Measurements from ENCODE around the gene POU4F1. TPM values are rescaled to one million over a fixed set of nuclear protein-coding genes. Genes with fewer than 3 reads are reported as not detected.

Gene POU4F1
- total and polyA plus RNA-seq, 12 donors, result 0.03 TPM; not detected in 11

DNA sequence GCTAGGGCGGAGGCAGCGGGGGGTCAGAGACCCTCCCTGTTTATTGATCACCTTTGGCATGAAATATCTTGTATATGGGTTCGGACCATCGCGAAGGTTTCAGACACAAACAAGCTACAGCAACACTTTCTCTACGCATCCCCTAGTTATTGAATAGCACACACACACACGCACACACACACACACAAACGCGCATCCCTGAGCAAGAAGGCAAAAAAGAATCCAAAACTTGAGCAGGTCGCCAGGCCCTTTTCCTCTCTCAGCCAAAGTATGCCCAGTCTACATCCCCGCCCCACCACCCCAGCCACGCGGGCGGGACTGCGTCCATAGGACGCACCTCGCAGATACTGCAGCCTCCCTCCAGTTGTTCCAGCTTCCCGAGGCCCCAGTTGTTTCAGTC lies 16.0 kb downstream of the POU4F1 start:
- 10 to 16% (median 12%) methylated on average over 18 of the region's 18 CpGs for WGBS, 4 donors
- Histone ChIP-seq H3K36me3 (replicated peaks in 1 of 2) (no peaks in the 10 kb centered on the region), H3K27me3 (peaks cover 77% of the 10 kb centered on the region), H3K9me3 (replicated peaks in 1 of 3) (no peaks in the 10 kb centered on the region), H3K4me3 (no peak overlapping the region), H3K27ac (no peak overlapping the region), H3K4me1 (replicated peaks in 1 of 2) (no peaks in the 10 kb centered on the region)
- no peak for DNase-seq
- no peak for TF ChIP-seq POLR2A (IDR thresholded peaks at IDR 0.05)
- TF ChIP-seq, protein P1, sequence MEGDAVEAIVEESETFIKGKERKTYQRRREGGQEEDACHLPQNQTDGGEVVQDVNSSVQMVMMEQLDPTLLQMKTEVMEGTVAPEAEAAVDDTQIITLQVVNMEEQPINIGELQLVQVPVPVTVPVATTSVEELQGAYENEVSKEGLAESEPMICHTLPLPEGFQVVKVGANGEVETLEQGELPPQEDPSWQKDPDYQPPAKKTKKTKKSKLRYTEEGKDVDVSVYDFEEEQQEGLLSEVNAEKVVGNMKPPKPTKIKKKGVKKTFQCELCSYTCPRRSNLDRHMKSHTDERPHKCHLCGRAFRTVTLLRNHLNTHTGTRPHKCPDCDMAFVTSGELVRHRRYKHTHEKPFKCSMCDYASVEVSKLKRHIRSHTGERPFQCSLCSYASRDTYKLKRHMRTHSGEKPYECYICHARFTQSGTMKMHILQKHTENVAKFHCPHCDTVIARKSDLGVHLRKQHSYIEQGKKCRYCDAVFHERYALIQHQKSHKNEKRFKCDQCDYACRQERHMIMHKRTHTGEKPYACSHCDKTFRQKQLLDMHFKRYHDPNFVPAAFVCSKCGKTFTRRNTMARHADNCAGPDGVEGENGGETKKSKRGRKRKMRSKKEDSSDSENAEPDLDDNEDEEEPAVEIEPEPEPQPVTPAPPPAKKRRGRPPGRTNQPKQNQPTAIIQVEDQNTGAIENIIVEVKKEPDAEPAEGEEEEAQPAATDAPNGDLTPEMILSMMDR (IDR thresholded peaks at IDR 0.05), result no peak
- intact Hi-C loops (cut with DNase I), result no loop called here

GRCh38 chr13:78586706-78587105 lies 16.6 kb downstream of the POU4F1 start:
- 5 to 9% (median 6%) methylated on average over 19 to 21 of the region's 21 CpGs for WGBS, 4 donors

GRCh38 chr13:78576261-78576660 lies 27.1 kb downstream of the POU4F1 start:
- WGBS, 4 donors, result 79 to 85% (median 82%) methylated on average over 4 of the region's 4 CpGs
- intact Hi-C loops (cut with DNase I), result no loop called here
- H3K27ac ChIP-seq, result no peak overlapping the region
- H3K4me1 ChIP-seq (replicated peaks in 1 of 2), result no peaks in the 10 kb centered on the region
- H3K4me3 ChIP-seq, result no peak overlapping the region
- peaks cover 6% of the 10 kb centered on the region for H3K27me3 ChIP-seq
- H3K9me3 ChIP-seq (replicated peaks in 1 of 3), result no peaks in the 10 kb centered on the region
- no peaks in the 10 kb centered on the region for H3K36me3 ChIP-seq (replicated peaks in 1 of 2)
- no peak for TF ChIP-seq POLR2A (IDR thresholded peaks at IDR 0.05)
- TF ChIP-seq, protein P1 (IDR thresholded peaks at IDR 0.05), result no peak
- DNase-seq, result no peak

More at GRCh38 chr13:78586706-78587105, 16.6 kb downstream of the POU4F1 start:
- H3K4me3 ChIP-seq, result no peak overlapping the region
- intact Hi-C loops (cut with DNase I), result no loop called here
- peaks cover 70% of the 10 kb centered on the region for H3K27me3 ChIP-seq
- no peaks in the 10 kb centered on the region for H3K4me1 ChIP-seq (replicated peaks in 1 of 2)
- no peaks in the 10 kb centered on the region for H3K9me3 ChIP-seq (replicated peaks in 1 of 3)
- no peak for DNase-seq
- no peak overlapping the region for H3K27ac ChIP-seq
- TF ChIP-seq, protein P1 (IDR thresholded peaks at IDR 0.05), result no peak
- H3K36me3 ChIP-seq (replicated peaks in 1 of 2), result no peaks in the 10 kb centered on the region

DNA sequence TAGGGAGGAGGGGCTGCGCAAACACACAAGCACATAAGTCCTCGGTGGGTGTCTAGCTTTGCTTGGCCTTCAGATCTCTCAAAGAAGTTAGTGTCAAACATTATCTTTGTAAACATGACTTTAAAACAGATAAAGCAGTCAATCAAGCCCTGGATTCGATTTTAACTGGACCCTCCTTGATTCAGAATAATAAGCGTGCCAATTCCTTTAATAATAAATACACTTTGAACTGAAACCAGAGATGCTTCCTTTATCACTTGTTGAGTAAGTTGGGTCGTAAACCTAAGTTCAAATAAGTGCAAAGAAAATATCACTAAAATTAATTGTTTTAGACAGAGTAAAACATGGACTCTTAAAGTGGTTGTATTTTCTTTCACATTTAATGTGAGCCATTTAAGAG lies 30.9 kb downstream of the POU4F1 start:
- WGBS, 4 donors, result 72 to 79% (median 77%) methylated on average over 5 of the region's 5 CpGs
- no peaks in the 10 kb centered on the region for H3K9me3 ChIP-seq (replicated peaks in 1 of 3)
- no peak overlapping the region for H3K4me3 ChIP-seq
- H3K27ac ChIP-seq, result no peak overlapping the region
- intact Hi-C loops (cut with DNase I), result no loop called here
- H3K4me1 ChIP-seq (replicated peaks in 1 of 2), result no peaks in the 10 kb centered on the region
- no peak for DNase-seq
- no peaks in the 10 kb centered on the region for H3K27me3 ChIP-seq
- no peaks in the 10 kb centered on the region for H3K36me3 ChIP-seq (replicated peaks in 1 of 2)
- TF ChIP-seq POLR2A (IDR thresholded peaks at IDR 0.05), result no peak
- TF ChIP-seq, protein P1 (IDR thresholded peaks at IDR 0.05), result no peak

All from adrenal gland (tissue), 12 donors.